ENCODE data around the gene AGO3.
"Not testable (repeated sequence)": the region's sequence is repeated elsewhere in the genome, so short reads cannot be mapped to it uniquely, and the experiment has no call there.

The AGO3 gene

GRCh38 chr1:35927472-35927871 is 3.4 kb upstream of the AGO3 start:
- no peak for DNase-seq

DNA sequence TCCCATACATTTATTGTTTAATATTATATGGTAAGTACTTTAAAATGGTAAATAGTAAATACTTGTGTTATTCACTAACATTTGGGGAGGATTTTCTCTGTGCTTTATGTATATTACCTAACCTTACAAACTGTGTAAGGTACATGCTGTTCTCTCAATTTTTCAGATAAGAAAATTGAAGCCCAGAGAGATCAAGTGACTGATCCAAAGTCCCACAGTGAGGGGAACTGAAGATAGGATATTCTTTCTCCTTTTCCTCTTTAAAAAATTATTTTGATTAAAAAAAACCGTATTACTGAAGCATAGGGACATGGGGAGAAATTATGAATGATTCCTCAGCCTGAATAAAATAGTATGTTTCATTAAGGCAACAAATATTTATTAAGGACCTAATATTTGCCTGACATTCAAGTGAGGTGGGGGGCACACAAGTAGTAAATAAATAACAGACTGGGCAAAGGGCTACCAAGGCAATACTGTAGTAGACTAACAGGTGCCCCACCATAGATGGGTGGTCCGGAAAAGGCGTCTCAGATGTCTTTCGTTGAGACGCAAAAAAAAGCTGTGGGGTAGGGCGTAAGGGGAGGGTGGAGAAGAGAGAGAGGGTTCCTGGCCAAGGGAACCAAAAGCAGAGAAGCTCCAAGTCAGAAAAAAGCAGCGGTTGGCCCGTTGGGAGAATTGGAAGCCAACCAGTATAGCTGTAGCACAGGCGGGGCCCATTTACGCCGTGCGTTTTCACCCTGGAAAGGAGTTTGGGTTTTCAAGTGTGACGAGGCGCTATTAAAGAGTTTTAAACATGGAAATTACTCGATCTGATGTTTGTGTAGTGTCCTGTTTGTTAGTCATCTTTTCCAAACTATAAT is 944 bp upstream of the AGO3 start:
- DNase-seq = no peak

DNA sequence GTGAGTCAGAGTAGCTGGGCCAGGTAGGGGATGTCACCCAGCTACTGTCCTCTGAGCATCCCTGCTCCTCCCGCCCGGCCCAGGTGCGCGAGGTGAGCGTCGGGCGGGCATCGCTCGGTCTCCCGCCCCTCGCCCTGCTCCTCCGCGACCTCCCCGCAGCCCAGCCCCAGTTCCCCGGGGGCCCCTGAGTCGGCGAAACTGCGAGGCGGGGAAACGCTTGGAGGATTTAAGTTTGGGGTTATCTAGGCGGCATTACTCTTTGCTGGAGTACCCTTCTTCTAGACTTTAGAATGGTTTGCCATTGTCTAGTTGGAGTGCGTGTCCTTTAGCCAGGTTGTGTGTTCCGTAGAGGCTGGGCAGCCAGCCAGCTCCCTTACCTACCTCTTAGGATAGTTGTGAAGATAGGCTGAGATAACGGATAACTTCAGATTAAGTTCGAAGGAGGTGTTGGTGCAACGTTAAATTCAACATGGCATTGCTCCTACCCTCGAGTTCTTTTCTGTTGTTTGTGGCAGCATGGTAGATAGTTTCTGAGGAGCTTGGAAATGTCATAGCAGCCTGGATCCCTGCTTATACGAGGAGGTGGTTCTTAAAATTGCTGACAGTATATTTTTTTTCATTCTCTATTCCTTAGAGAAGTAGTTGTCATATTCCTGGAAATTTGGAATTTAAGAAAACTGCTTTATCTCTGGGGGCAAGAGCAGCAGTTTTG is 697 bp downstream of the AGO3 start:
- no peak for DNase-seq

DNA sequence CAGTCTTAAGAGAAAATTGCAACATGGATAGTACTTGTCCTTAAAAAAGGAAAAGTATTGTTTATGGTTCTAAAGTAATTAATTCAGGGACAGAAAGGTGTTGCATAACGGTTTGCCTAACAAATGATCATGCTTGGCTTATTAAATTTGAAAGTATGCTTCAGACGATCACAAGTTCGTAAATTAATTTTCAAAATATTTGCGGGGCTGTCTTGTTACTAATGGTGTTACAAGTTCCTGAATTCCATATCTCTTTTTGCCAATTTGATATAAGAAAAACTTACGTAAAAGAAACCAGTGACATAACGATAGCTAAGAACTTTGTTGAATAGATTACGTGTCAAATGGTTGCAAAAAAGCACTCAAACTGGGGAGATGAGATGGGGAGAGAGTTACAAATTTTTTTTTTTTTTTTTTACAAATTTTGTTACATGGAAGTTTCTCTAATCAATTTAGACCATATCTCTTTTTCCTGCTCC is 1.3 kb downstream of the AGO3 start:
- no peak for DNase-seq

DNA sequence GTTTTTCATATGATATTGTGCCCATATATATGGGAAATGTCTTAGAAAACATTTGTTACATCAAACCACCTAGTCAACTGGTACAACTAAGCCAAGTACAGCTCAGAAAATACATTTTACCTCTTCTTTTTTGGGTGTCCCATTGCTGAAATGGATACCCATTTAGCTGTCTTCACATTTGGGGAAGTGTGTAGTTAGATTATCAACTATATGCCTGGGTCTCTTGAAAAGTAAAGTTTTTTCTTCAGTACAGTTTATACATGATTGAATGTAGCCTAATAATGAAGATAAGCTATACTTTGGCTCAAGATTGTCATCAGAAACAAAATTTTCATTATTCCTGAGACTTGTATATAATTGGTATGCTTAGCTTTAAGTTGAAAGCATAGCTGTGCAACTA is 2.0 kb downstream of the AGO3 start:
- no peak for DNase-seq

DNA sequence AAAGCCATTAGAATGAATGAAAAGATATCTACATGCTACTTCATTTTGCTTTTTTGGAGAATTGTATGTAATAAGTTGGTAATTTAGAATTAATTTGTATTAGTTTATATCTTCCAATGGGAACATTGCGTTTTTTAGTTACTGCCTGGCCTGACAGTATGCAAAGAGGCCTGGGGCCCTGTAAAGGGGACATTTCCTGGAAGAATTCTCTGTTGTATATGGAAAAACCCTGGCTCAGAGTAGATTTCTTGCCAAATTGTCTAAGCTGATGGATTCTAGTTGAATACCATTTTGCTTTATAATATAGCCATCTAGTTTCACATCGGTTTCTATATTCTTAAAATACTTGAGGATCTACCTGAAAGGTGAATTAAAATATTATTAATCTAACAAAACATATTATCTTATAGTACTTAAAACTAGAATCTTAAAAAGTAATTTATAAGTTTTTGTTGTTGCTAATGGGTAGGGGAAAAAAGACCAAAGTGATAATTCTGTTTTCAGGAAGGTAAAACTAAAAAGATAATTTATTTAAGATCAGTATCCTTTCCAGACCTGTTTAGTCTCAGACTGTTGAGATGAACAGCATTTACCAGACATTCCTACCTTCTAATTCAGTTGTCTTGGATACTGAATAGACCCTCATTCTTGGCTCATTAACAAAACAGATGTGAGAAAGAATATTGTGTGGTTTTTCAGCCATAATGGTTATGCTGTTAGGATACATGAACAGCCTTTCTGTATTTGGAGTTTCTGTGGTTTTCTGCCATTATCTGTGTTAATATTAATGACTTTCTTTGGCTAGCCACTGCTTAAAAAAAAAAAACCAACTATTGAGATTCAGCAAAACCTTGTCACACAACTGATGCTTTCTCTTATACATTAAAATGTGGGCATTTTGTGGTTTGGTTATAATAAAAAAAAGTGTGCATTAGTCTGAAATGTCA is 4.8 kb downstream of the AGO3 start:
- no peak for DNase-seq

DNA sequence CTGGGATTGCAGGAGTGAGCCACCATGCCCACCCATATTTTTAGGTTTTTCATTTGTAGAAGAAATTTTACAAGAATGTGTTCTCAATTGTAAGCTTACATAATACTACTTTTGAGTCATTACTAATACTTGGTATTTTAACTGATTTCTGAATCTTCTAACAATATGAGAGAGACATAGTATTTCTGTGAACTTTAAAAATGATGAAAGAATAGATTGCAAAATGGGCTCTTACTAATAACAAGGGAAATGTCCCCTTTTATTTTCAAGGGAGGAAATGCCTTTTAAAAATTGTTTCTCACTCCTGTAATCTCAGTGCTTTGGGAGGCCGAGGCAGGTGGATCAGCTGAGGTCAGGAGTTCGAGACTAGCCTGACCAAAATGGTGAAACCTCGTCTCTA is 5.9 kb downstream of the AGO3 start:
- no peak for DNase-seq

GRCh38 chr1:35939484-35939883 is 8.6 kb downstream of the AGO3 start:
- no peak for DNase-seq

DNA sequence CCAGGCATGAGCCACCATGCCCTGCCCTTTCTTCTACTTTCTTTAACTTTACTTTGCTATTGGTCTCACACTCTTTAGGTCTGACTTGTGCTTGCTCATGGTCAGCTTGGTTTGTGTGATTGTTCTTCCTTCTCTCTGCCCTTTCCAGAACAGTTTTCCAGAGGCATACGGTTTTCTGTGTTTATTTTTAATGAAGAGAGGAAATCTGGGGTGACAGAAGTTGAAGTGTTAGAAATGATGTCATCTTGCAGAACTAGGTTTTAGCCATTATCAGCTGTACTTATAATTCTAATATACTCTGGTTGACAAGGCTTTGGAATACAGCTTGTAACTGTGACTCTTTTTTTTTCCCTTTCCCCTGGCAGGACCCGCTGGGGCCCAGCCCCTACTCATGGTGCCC is 14.4 kb downstream of the AGO3 start:
- no peak for DNase-seq

- DNase-seq = no peak
Measured at GRCh38 chr1:35947547-35947946, 16.6 kb downstream of the AGO3 start.

DNA sequence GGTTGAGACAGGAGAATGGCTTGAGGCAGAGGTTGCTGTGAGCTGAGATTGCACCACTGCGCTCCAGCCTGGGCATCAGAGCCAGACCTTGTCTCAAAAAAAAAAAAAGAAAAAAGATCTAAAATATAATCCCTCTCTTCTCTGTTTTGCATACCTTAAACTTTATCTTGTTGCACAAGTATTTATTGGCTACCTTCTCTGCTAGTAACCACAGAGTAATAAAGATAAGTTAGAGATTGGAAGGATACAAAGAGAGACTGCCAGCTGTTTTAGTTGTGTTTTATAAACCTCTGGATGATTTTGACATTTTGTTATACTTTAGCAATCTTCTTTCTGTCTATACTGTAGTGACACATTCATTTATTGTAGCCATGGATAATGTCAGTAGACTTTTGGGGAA is 27.7 kb downstream of the AGO3 start:
- no peak for DNase-seq

GRCh38 chr1:35959304-35959703 is 28.4 kb downstream of the AGO3 start:
- no peak for DNase-seq

DNA sequence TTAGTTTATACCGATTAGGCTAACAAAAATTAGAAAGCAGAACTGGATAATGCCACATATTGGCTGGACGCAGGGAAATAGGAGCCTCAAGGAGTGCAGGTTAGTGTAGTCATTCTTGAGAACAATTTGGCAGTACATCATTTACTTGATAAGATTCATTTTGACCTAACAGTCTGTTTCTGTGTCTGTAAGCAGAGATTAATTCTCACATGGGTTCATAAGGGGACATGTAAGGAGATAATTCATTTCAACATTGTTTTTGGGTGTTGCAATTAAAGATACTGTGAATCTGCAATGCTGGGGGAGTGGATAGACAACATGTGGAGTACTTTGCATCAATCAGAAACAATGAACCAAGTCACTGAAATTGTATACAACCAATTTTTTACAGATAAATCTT is 32.0 kb downstream of the AGO3 start:
- DNase-seq = no peak

DNA sequence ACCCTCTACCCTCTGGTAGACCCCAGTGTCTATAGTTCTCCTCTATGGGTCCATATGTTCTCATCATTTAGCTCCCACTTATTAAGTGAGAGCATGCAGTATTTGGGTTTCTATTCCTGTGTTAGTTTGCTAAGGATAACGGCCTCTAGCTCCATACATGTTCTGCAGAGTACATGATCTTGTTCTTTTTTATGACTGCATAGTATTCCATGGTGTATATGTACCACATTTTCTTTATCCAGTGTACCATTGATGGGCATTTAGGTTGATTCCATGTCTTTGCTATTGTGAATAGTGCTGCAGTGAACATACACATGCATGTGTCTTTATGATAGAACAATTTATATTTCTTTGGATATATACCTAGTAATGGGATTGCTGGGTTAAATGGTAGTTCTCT is 33.4 kb downstream of the AGO3 start:
- DNase-seq = not testable (repeated sequence)

- no peak for DNase-seq
Measured at GRCh38 chr1:35968396-35968795, 37.5 kb downstream of the AGO3 start.

GRCh38 chr1:35971601-35972000 is 40.7 kb downstream of the AGO3 start:
- no peak for DNase-seq

- not testable (repeated sequence) for DNase-seq
Measured at GRCh38 chr1:35972631-35973030, 41.7 kb downstream of the AGO3 start.

DNA sequence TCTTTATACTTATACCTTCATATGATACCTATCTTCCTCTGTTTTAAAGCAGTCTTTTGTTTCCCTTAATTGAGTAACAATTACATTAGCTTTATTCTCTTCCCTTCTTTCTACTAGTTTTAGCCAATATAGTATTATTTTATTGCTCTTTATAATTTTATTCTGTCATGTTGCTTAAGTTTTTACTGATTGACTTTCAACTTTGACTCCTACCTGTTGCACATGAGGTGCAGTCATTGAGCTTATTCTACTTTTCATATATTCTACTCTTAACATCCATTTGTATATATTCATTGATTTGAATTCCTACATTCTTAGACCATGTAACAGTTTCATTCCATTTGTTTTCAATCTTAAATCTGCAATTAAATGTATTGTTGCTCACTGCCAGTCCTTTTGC is 49.2 kb downstream of the AGO3 start:
- DNase-seq = no peak

- no peak for DNase-seq
Measured at GRCh38 chr1:35988237-35988636, 57.3 kb downstream of the AGO3 start.

DNA sequence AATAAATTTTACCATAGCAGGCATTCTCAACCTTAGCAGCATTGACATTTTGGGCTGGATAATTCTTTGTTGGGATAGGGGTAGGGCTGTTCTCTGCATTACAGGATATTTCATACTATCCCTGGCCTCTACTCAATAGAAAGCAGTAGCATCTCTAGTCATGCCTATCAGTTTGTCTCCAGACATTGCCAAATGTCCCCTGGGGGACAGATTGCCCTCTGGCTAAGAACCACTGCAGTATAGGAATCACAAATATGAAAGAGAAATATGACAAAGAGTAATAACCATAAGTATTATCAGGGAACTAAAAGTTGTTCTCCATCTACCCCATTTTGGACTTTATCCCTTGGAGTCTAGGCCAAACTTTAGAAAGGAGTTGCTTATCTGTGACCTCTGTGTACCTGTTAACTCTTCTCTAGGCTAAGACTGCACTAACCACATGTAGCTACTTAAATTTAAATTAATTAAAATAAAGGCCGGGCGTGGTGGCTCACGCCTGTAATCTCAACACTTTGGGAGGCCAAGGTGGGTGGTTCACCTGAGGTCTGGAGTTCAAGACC is 76.1 kb downstream of the AGO3 start:
- no peak for DNase-seq

- DNase-seq = no peak
Measured at GRCh38 chr1:36007741-36008140, 76.8 kb downstream of the AGO3 start.

GRCh38 chr1:36008546-36009197 is 77.8 kb downstream of the AGO3 start:
- DNase-seq = no peak

Measured in NCI-H1417 treated with DMSO at 0.1 percent for 48 hours (cell line).